ENCODE results near the gene BCCIP.

Gene BCCIP

DNA sequence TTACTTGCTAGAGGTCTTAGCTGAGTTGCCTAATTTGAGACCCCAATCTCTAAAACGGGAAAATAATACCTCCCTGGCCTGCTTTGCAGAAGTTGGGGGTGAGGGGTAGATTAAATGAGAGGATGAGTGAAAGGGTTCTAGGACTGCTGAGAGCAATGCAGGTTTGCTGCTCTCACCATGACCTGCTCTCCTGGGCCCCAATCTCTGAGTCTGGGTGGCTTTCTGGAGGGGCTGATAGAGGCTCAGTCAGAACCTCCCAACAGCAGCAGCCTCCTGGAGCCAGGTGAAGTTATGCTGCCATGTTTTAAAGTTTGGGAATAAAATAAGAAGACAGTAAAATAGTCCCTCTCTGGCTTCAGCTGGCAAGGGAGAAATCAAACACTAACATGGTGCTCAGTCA, 7.6 kb upstream of the BCCIP start:
- Mint-ChIP-seq H3K27ac (no peak overlapping the region), H3K36me3 (peaks cover 22% of the 10 kb centered on the region), H3K4me3 (no peak overlapping the region), H3K27me3 (no peaks in the 10 kb centered on the region), H3K9me3 (no peaks in the 10 kb centered on the region), H3K4me1 (peaks cover 3% of the 10 kb centered on the region)
- no peak for ATAC-seq (ENCODE audit: low read depth)
- no peak for DNase-seq (ENCODE audit: low spot score in 2 of 2)

GRCh38 chr10:125816548-125816947, 6.8 kb upstream of the BCCIP start:
- Mint-ChIP-seq H3K27me3 (no peaks in the 10 kb centered on the region), H3K27ac (no peak overlapping the region), H3K9me3 (no peaks in the 10 kb centered on the region), H3K36me3 (peaks cover 18% of the 10 kb centered on the region), H3K4me3 (no peak overlapping the region), H3K4me1 (peaks cover 9% of the 10 kb centered on the region)
- ATAC-seq (ENCODE audit: low read depth), result no peak
- no peak for DNase-seq (ENCODE audit: low spot score in 2 of 2)

DNA sequence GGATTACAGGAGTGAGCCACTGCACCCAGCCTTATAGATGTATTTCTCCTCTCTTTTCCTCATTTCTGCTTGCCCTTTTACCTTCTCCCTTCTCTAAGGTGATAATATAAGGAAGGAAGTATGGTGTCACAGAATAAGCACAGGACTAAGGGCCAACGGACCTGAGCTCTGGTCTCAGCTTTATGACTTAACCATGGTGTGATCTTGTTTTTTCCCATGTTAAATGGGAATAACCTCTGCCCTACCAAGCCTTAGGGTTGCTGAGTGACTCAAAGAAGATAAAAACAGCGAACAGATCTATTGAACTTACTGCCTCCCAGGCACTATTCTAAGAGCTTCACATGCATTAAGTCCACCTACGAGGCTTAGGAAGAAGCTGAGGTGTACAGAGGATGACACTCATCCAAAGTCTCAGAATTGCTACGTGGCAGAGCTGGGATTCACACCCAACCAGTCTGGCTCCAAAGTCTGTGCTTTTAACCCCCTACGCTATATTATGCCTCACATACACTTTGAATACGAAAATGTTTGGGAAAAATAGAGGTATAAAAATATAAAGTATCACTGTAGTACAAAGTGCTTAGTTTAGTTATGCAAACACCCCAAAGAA, 5.9 kb upstream of the BCCIP start:
- H3K27ac Mint-ChIP-seq, result no peak overlapping the region
- peaks cover 13% of the 10 kb centered on the region for H3K4me1 Mint-ChIP-seq
- DNase-seq (ENCODE audit: low spot score in 2 of 2) (no peak), ATAC-seq (ENCODE audit: low read depth) (no peak)
- H3K9me3 Mint-ChIP-seq, result no peaks in the 10 kb centered on the region
- no peak overlapping the region for H3K4me3 Mint-ChIP-seq
- no peaks in the 10 kb centered on the region for H3K27me3 Mint-ChIP-seq
- peaks cover 16% of the 10 kb centered on the region for H3K36me3 Mint-ChIP-seq

- H3K4me3 Mint-ChIP-seq, result no peak overlapping the region
- peaks cover 2% of the 10 kb centered on the region for H3K36me3 Mint-ChIP-seq
- no peaks in the 10 kb centered on the region for H3K9me3 Mint-ChIP-seq
- peak overlapping the region; percentile 68 for H3K27ac Mint-ChIP-seq
- no peak for ATAC-seq (ENCODE audit: low read depth)
- no peak for DNase-seq (ENCODE audit: low spot score in 2 of 2)
- peaks cover 14% of the 10 kb centered on the region for H3K4me1 Mint-ChIP-seq
- H3K27me3 Mint-ChIP-seq, result no peaks in the 10 kb centered on the region
Measured at GRCh38 chr10:125820701-125821100, 2.6 kb upstream of the BCCIP start.

DNA sequence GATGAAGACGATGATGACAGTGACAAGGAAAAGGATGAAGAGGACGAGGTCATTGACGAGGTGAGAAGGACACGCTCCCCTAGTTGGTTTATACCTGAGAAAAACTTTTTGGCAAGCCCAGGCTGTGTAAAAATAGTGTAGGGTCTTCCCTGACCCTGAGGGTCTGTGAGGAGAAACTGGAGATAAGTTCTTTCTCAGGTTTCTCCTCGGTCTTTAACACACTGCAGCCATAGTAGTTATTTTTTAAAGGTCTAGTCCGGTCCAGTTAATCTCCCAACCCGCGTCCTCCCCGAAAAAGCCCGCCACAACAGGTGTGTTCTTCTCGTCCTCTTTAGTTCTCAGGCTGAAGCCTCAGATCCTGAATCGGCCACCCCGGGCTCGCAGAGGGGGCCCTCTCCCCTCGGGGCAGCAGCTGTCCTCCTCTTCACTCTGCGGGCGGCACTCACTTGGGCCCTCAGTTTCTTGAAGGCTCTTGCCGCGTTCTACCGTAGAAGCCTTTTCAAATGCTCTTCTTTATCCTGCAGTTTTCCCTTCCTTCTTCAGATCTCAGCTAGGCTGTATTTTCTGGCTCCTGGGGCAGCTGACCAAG, 411 bp downstream of the BCCIP start:
- no peak overlapping the region for H3K4me3 Mint-ChIP-seq
- no peak overlapping the region for H3K27ac Mint-ChIP-seq

GRCh38 chr10:125824736-125825135, 1.4 kb downstream of the BCCIP start:
- H3K9me3 Mint-ChIP-seq, result no peaks in the 10 kb centered on the region
- H3K4me3 Mint-ChIP-seq, result no peak overlapping the region
- no peaks in the 10 kb centered on the region for H3K27me3 Mint-ChIP-seq
- ATAC-seq (ENCODE audit: low read depth), result no peak
- peaks cover 21% of the 10 kb centered on the region for H3K4me1 Mint-ChIP-seq
- H3K27ac Mint-ChIP-seq, result no peak overlapping the region
- peaks cover 13% of the 10 kb centered on the region for H3K36me3 Mint-ChIP-seq
- no peak for DNase-seq (ENCODE audit: low spot score in 2 of 2)

More for the DNA sequence above, 411 bp downstream of the BCCIP start:
- peak; percentile 2 for ATAC-seq (ENCODE audit: low read depth)
- H3K9me3 Mint-ChIP-seq, result no peaks in the 10 kb centered on the region
- peaks cover 20% of the 10 kb centered on the region for H3K4me1 Mint-ChIP-seq
- no peak for DNase-seq (ENCODE audit: low spot score in 2 of 2)
- H3K27me3 Mint-ChIP-seq, result no peaks in the 10 kb centered on the region
- peaks cover 8% of the 10 kb centered on the region for H3K36me3 Mint-ChIP-seq

DNA sequence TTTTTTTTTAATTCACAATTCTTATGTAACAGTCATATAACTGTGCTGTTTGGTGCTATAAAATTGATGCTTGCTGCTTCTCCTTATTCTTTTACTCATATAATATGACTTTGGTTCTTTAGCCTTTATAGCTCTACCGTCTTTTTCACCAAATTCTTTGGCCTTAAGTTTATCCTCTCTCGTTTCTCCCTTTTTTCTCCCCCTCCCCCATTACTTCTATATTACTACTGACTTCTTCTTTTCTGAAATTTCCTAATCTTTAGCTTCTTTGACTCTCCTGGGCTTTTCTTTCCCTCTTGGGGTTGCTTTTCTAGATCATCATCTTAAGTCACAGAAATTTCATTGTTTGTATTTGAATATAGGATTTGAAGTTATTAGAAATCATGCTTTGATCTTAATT, 3.8 kb downstream of the BCCIP start:
- Mint-ChIP-seq H3K4me3 (no peak overlapping the region), H3K4me1 (peaks cover 10% of the 10 kb centered on the region), H3K9me3 (no peaks in the 10 kb centered on the region), H3K36me3 (peaks cover 17% of the 10 kb centered on the region), H3K27ac (no peak overlapping the region), H3K27me3 (no peaks in the 10 kb centered on the region)
- DNase-seq (ENCODE audit: low spot score in 2 of 2) (no peak), ATAC-seq (ENCODE audit: low read depth) (no peak)

GRCh38 chr10:125828311-125828710, 5.0 kb downstream of the BCCIP start:
- Mint-ChIP-seq H3K27me3 (no peaks in the 10 kb centered on the region), H3K4me1 (peaks cover 10% of the 10 kb centered on the region), H3K27ac (peak overlapping the region; percentile 67), H3K9me3 (no peaks in the 10 kb centered on the region), H3K4me3 (no peak overlapping the region), H3K36me3 (peaks cover 21% of the 10 kb centered on the region)
- ATAC-seq (ENCODE audit: low read depth) (no peak), DNase-seq (ENCODE audit: low spot score in 2 of 2) (no peak)

- Mint-ChIP-seq H3K9me3 (no peaks in the 10 kb centered on the region), H3K27ac (no peak overlapping the region), H3K4me1 (no peaks in the 10 kb centered on the region), H3K27me3 (no peaks in the 10 kb centered on the region), H3K4me3 (no peak overlapping the region), H3K36me3 (peaks cover 29% of the 10 kb centered on the region)
- no peak for DNase-seq (ENCODE audit: low spot score in 2 of 2)
- no peak for ATAC-seq (ENCODE audit: low read depth)
Measured at GRCh38 chr10:125836746-125837145, 13.4 kb downstream of the BCCIP start.

DNA sequence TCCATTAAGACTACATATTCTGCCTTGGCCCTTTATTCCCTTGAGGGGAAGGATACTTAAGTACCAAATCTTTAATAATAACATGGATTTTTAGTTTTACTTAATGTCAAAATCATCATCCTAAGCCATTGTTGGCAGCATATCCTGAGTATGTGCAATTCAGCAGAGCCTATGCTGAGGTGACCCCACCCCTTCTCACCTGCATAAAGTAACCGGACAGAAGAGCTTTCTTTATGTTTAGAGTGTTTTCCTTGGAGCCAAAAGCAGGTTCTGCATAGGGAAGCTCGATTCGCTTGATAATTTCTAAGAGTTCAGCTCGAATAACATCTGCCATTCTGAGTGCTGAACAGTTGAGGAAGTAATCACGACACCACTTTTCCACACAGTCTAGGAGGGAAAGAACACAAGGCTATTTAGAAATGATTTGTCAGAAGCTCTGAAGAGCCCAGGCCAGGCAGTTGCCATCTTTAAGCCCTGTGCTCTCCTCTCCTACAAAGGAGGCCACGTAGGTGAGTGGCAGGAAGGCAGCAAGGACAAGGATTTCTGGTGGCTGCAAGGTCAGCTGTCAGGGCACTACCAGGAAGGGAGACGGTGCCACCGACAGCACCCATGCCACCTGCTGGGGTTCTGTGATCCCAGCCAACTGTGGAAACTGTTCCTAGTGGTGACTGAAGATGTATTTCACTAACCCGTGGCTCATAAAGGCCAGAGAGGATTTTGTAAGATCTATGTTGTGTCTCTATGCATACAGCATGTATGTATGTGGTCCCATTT, 15.6 kb downstream of the BCCIP start:
- Mint-ChIP-seq H3K4me3 (no peak overlapping the region), H3K9me3 (no peaks in the 10 kb centered on the region), H3K27ac (no peak overlapping the region), H3K4me1 (no peaks in the 10 kb centered on the region), H3K36me3 (peaks cover 25% of the 10 kb centered on the region), H3K27me3 (no peaks in the 10 kb centered on the region)
- ATAC-seq (ENCODE audit: low read depth), result no peak
- DNase-seq (ENCODE audit: low spot score in 2 of 2), result no peak

GRCh38 chr10:125840406-125840805, 17.1 kb downstream of the BCCIP start:
- H3K27ac Mint-ChIP-seq, result no peak overlapping the region
- H3K4me1 Mint-ChIP-seq, result no peaks in the 10 kb centered on the region
- DNase-seq (ENCODE audit: low spot score in 2 of 2) (no peak), ATAC-seq (ENCODE audit: low read depth) (no peak)
- no peaks in the 10 kb centered on the region for H3K27me3 Mint-ChIP-seq
- H3K4me3 Mint-ChIP-seq, result no peak overlapping the region
- peaks cover 23% of the 10 kb centered on the region for H3K36me3 Mint-ChIP-seq
- no peaks in the 10 kb centered on the region for H3K9me3 Mint-ChIP-seq

DNA sequence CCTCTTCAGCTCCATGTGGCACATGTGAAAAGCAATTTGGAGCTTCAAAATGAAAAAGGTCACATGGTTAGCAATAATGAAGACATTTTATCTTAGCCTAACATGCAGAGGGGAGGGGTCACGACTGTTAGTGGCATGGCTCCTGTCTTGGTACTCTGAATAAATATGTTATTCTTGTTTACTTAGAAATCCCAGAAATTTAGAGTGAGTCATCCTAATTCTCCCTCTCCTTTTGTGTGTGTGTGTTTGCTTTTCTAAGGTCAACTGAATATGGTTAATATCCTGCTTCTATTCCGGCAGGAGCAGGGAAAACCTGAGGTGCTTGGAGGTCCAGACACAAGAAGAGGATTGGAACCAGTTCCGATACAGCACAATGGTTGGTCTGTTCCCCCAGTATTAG, 17.6 kb downstream of the BCCIP start:
- Mint-ChIP-seq H3K27me3 (no peaks in the 10 kb centered on the region), H3K36me3 (peaks cover 18% of the 10 kb centered on the region), H3K4me1 (no peaks in the 10 kb centered on the region), H3K9me3 (no peaks in the 10 kb centered on the region), H3K27ac (no peak overlapping the region), H3K4me3 (no peak overlapping the region)
- ATAC-seq (ENCODE audit: low read depth) (no peak), DNase-seq (ENCODE audit: low spot score in 2 of 2) (no peak)

DNA sequence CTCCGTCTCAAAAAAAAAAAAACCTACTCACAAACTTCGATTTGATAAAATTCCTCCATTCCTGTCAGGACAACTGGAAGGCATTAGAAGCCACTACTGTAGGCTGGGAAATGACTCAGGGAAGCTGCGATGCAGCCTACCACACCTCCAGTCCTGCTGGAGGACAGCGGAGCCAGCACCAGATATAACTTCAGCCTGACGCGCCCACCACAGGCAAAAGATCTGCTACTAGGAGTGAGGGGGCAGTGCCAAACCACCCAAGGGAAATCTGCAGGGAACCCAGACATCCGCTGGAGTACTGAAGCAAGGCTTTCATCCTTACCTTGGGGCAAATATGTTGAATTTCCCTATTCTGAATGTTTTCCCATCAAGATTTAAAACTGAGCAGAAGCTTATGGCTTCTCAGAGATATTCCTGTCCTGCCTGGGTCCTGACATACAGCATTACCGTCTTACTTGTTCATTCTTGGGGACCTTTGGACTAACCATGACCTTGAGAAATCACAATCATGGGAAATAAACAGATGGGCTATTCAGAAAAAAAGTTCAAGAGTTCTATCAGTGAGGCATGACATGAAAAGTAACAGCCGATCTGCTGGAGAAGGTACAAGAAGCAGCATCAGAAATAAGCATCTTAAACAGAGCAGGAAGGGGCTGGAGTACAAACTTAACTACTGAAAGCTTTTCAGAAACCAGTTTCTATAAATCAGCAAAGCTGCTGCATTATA, 20.4 kb downstream of the BCCIP start:
- H3K36me3 Mint-ChIP-seq, result peaks cover 13% of the 10 kb centered on the region

DNA sequence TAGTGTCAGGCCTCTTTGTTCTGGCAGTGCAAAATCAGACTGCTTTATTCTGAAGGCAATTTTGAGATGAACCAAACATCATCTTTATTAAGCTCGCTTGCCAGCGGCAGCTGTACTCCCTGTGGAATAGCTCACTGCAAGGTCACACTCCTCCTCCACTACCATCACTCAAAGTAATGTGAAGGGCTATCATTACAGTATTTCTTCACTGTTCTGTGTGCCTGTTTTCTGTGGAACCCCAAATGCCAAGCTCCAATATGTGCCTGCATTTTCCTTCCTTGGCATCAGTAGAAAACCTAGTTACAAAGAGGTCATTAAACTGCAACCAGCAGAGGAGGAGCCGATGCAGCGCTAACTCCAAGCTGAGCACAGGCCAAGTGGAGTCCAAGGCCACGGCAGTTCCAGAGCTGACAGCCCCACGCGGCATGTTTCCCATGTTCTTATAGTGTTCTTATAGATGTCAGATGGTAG, 21.4 kb downstream of the BCCIP start:
- no peaks in the 10 kb centered on the region for H3K4me1 Mint-ChIP-seq
- DNase-seq (ENCODE audit: low spot score in 2 of 2) (no peak), ATAC-seq (ENCODE audit: low read depth) (no peak)
- H3K4me3 Mint-ChIP-seq, result no peak overlapping the region
- no peaks in the 10 kb centered on the region for H3K9me3 Mint-ChIP-seq
- peaks cover 13% of the 10 kb centered on the region for H3K36me3 Mint-ChIP-seq
- no peak overlapping the region for H3K27ac Mint-ChIP-seq
- H3K27me3 Mint-ChIP-seq, result no peaks in the 10 kb centered on the region

More for the DNA sequence above, 20.4 kb downstream of the BCCIP start:
- no peaks in the 10 kb centered on the region for H3K4me1 Mint-ChIP-seq
- DNase-seq (ENCODE audit: low spot score in 2 of 2) (no peak), ATAC-seq (ENCODE audit: low read depth) (no peak)
- no peak overlapping the region for H3K27ac Mint-ChIP-seq
- no peaks in the 10 kb centered on the region for H3K9me3 Mint-ChIP-seq
- no peak overlapping the region for H3K4me3 Mint-ChIP-seq
- no peaks in the 10 kb centered on the region for H3K27me3 Mint-ChIP-seq
